Measurements from ENCODE around the gene COG5. TPM values are rescaled to one million over a fixed set of nuclear protein-coding genes. Genes with fewer than 3 reads are reported as not detected.
A peak's percentile ranks its signal among the peaks of the same experiment; 100 is the strongest.

The COG5 gene
- total RNA-seq, 1 donor, result 53.8 TPM

DNA sequence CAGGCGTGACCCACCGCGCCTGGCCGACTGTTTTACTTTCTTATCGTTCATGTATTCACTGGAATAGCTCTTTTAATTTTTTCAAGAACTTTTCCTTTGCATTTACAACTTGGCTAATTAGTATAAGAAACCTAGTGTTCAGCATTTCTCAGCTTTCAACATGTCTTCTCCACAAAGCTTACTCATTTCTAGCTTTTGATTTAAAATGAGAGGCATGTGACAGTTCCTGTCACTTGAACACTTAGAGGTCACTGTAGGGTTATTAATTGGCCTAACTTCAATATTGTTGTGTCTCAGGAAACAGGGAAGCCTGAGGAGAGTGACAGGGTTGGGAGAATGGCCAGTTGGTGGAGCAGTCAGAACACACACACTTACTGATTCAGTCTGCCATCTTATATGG, 218.9 kb downstream of the COG5 start:
- no peak for DNase-seq (ENCODE audit: low read depth)
- H3K4me3 ChIP-seq (ENCODE audit: low read depth, low read length), result no peak overlapping the region
- TF ChIP-seq, protein P1, sequence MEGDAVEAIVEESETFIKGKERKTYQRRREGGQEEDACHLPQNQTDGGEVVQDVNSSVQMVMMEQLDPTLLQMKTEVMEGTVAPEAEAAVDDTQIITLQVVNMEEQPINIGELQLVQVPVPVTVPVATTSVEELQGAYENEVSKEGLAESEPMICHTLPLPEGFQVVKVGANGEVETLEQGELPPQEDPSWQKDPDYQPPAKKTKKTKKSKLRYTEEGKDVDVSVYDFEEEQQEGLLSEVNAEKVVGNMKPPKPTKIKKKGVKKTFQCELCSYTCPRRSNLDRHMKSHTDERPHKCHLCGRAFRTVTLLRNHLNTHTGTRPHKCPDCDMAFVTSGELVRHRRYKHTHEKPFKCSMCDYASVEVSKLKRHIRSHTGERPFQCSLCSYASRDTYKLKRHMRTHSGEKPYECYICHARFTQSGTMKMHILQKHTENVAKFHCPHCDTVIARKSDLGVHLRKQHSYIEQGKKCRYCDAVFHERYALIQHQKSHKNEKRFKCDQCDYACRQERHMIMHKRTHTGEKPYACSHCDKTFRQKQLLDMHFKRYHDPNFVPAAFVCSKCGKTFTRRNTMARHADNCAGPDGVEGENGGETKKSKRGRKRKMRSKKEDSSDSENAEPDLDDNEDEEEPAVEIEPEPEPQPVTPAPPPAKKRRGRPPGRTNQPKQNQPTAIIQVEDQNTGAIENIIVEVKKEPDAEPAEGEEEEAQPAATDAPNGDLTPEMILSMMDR (IDR thresholded peaks at IDR 0.05; ENCODE audit: insufficient read depth, low read length), result no peak

DNA sequence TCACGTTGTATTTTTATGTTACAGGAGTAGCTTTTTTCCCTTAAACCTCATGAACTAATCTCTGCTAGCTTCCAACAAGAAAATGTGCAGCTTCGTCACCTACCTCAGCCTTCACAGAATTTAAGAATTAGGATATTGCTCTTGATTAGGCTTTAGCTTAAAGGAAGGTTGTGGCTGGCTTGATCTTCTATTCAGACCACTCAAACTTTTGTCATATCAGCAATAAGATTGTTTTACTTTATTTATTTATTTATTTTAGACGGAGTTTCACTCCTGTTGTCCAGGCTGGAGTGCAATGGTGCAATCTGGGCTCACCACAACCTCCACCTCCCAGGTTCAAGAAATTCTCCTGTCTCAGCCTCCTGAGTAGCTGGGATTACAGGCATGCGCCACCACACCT, 219.4 kb downstream of the COG5 start:
- TF ChIP-seq, protein P1 (IDR thresholded peaks at IDR 0.05; ENCODE audit: insufficient read depth, low read length), result no peak
- DNase-seq (ENCODE audit: low read depth), result no peak
- H3K4me3 ChIP-seq (ENCODE audit: low read depth, low read length), result no peak overlapping the region

DNA sequence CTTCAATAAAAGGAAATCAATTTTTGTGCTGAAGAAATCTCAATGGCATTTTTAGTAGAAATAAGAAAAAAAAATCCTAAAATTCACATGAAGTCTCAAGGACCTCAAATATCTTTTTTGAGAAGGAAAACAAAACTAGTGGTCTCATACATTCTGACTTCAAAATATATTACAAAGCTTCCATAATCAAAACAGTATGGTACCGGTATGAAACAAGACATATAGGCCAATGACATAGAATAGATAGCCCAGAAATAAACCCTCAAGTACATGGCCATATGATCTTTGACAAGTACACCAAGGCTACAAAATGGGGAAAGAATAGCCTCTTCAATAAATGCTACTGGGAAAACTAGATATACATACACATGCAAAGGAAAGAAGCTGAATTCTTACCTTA, 225.6 kb downstream of the COG5 start:
- no peak overlapping the region for H3K4me3 ChIP-seq (ENCODE audit: low read depth, low read length)
- TF ChIP-seq, protein P1 (IDR thresholded peaks at IDR 0.05; ENCODE audit: insufficient read depth, low read length), result no peak

DNA sequence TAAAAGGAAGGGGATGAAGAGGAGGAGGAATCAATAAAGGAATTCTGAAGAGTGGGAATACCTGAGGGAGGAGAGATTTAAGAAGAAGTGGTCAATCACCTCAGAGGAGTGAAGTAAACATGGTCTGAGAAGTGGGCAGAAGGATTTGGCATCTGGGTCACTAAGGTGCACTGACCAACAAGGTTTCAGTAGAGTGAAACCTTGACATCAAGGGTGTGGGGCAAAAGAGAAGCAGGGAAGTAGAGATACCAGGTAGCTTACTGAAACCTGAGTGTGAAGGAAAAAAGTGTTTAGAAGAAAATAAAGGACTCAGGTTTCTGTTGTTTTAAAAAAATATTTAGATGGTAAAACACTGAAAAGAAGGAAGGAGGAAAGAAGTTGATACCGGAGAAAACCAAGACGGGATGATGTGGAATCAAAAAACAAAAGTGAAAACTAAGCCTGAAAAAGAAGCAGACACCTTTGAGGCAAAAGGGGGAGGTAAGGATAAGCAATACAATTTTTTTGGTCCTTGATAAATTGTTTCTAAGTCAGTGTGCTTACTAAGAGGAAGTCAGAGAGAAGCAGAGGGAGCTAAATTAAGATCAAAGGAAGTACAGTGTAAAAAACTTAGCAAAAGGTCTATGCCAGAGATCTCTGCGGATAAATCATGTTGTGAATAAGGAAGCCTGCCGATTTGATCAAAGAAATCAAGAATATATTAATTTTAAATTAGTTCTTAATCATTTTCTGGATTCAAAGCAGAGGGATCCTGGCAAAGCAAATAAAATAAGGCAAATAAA, 231.0 kb downstream of the COG5 start:
- no peak for DNase-seq (ENCODE audit: low read depth)
- TF ChIP-seq, protein P1 (IDR thresholded peaks at IDR 0.05; ENCODE audit: insufficient read depth, low read length), result no peak
- H3K4me3 ChIP-seq (ENCODE audit: low read depth, low read length), result no peak overlapping the region

More for the DNA sequence above, 225.6 kb downstream of the COG5 start:
- DNase-seq (ENCODE audit: low read depth), result no peak

DNA sequence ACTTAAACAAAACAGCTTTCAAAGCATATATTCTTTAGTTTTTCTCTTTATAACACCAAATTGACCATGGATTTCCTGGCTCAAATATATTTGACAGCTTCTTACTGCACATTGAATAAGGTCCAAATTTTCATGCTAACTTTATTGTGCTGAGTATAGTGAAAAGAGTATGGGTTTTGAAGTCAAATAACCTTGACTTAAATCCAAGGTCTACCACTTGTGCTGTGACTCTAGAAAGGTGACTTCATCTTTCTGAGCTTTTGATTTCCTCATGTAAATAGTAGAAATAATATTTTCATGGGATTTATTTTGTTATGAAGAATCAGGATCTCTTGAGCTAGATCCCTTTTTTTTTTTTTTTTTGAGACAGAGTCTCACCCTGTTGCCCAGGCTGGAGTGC, 233.2 kb downstream of the COG5 start:
- DNase-seq (ENCODE audit: low read depth), result no peak
- H3K4me3 ChIP-seq (ENCODE audit: low read depth, low read length), result no peak overlapping the region
- TF ChIP-seq, protein P1 (IDR thresholded peaks at IDR 0.05; ENCODE audit: insufficient read depth, low read length), result no peak

DNA sequence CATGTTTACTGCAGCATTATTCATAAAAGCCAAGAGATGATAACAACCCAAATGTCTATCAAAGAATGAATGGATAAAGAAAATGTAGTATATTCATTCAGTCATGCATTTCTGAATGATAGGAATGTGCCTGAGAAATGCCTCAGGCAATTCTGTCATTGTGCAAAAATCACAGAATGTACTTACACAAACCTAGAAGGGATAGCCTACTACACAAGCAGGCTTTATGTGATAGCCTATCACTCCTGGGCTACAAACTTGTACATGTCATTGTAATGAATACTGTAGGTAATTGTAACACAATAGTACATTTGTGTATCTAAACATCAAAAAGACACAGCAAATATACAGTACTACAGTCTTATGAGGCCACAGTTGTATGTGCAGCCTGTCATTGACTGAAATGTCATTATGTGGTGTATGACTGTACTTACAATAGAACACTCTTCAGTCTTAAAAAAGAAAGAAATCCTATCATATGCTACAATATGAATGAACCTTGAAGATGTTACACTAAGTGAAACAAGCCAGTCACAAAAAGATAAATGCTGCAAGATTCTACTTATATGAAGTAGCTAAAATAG, 235.6 kb downstream of the COG5 start:
- H3K4me3 ChIP-seq (ENCODE audit: low read depth, low read length), result no peak overlapping the region
- peak; percentile 10 for DNase-seq (ENCODE audit: low read depth)
- TF ChIP-seq, protein P1 (IDR thresholded peaks at IDR 0.05; ENCODE audit: insufficient read depth, low read length), result no peak
